SW 1271 (cell line): ENCODE data around the gene PRPF38A.

Experiments used
- DNase-seq, 2 experiments: peaks; one replicate each; lab custom pipeline; 2025; lab: John Stamatoyannopoulos, UW

The PRPF38A gene

DNA sequence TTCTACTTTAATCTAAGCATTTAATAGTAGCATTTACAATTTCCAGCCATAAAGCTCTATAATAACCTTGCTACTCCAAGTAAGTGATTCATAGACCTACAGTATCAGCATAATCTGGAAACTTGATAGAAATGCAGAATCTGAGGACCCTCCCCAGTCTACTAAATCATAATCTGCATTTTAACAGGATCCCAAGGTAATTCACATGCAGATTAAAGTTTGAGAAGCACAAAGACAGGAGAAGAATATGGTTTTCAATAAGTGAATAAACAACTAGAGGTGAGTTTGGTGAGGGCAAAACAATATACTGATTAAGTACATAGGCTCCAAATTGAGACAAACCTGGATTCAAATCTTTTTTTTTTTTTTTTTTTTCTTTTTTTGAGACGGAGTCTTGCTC is 57.4 kb downstream of the PRPF38A start:
- DNase-seq: no peak

DNA sequence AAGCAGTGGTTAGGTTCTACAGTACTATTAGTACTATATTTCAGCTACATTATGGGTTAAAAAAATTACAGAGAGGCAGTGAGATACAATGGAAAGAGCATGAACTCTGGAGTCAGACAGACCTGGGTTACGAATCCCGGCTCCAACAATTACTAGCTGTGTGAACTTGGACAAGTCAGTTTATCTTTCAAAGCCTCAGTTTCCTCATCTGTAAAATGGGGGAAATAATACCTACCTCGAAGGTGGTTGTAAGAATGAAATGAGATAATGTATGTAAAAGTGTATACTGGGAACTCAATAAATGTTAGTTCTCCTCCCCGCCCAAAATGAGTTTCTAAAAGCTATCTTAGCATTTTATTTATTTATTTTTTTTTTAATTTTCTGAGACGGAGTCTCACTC is 59.5 kb downstream of the PRPF38A start:
- no peak for DNase-seq

DNA sequence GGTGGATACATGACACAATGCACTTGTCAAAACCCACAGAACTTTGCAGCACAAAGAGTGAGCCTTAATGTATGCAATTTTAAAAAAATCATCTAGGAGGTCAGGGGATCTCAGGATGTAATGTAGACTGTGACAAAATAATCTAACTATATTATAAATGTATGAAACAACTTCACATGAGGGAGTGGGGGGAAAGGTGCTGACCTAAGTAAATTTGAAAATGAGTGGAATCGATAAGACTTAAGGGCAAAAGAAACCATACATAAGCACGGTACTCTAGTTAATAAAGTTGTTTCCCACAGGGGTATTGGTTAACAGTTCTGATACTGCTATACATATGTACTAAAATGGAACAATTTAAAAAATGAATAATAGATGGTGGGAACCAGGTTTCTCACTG is 64.7 kb downstream of the PRPF38A start:
- no peak for DNase-seq
